Fibroblast of skin of left biceps (primary cell): ENCODE data around the gene MN1.

Source experiments
- DNase-seq, 2 experiments: peaks; one replicate each; pipeline ENCODE4 v3.0.0-alpha.2; 2013; ENCODE audit warnings: low read depth in 2 of 2

Gene MN1

GRCh38 chr22:27800250-27801201 lies 1.0 kb downstream of the MN1 start:
- DNase-seq: no peak

GRCh38 chr22:27799827-27800249 lies 1.7 kb downstream of the MN1 start:
- no peak for DNase-seq

DNA sequence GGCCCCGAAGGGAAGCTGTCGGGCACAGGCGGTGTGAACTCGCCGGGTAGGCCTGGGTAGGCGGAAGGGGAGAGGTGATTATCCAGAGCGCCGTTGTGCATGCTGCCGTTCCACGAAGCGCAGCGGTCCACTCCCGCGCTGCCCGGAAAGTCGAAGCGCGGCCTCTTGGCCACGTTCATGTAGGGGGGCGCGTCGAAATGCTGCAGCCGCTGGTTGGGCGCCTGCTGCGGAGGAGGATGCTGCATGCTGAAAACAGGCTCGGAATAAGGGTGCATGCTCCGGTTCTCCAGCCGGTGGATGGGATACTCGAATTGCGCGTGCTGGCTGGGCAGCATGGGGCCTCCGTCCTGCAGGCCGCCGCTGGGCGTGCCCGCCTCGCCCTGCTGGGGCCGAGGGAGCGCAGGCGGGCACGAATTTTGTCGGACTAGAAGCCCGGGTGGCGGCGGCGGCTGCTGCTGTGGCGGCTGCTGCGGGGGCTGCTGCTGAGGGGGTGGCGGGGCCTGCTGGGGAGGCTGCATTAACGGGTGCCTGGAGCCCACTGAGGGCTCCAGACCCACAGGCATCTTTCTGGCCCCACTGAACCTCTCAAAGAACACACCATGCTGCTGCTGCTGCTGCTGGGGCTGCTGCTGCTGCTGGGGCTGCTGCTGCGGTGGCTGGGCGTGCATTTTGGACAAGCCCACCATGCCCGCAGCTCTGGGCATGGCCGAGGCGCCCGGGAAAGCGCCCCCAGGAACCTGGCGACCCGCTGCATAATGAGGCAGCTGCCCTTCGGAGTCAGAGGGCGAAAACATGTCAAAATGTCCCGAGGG lies 2.3 kb downstream of the MN1 start:
- no peak for DNase-seq

- DNase-seq: no peak
Measured at GRCh38 chr22:27798511-27799014, 3.0 kb downstream of the MN1 start.

DNA sequence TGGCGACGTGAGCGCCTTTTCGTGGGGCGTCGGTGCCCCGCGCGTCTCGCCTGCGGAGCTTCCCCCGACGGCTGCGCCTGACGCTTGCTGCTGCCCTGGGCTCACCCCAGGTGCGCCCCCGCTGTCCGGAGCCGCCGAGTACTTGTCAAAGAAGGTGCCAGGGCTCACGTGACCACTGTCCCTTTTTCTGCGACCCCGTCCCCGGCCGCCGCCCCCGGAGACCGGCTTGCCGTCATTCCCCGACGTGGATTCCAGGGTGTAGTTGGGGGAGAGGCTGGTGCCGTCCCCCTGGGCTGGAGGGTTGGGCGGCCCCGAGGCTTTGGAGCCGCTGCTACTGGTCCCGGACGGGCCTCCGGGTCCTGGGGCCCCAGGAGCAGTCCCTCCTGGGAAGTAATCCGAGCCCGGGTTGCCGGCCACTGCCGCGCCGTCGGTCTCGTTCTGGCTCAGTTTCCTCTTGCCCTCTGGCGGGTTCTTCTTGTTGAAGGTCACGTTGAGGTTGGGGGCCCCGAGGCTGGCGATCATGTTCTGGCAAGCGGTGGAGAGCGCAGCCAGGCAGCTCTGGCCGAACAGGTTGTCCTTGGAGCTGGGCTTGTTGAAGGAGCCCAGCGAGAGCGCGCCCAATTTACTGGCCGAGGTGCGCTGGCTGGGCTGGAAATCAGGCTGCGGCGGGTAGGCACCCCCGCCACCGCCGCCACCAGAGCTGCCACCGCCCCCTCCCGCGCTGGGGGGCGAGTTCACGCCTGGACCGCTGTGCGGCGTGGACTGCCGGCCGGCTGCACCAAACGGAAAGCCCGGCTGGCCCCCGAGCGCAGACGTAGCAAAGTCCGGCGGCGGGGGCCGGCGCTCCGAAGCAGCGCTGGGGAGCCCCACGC lies 3.8 kb downstream of the MN1 start:
- no peak for DNase-seq

GRCh38 chr22:27796829-27797519 lies 4.6 kb downstream of the MN1 start:
- DNase-seq: no peak

DNA sequence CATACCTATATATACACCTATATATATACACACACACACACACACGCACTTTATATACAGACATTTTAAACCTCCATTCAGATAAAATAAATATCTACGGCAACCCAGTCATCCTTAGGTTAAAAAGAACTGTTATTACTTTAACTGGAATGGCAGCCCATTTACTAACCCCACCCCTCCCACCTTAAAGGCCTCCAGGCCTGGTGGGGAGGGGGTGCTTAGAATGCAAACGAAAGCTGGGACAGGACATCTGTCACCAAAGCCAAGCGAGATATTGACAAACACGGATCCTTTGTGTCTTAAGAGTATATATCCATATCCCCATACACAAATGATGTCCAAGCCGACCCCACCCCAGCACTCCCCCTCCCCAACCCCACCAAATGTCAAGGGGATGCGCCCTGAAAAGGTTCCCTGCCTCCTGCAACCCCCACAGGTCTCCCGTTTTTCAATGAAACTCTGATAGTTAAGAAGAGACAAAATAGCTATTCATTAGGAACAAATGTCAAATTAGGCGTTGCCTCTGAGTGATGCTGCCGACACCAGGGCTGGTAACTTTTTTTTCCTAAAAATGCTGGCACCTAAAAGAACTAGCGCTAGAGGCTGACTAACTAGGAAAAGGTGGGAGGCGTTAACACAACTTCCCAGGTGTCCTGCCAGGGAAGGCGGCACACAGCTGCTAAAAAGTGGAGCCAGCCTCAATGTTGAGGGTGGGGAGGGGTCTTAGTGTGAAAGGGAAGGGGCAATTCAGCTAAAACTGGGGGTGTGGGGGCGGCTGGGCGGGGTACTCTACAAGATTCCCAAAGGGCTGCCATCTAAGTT lies 5.6 kb downstream of the MN1 start:
- no peak for DNase-seq

DNA sequence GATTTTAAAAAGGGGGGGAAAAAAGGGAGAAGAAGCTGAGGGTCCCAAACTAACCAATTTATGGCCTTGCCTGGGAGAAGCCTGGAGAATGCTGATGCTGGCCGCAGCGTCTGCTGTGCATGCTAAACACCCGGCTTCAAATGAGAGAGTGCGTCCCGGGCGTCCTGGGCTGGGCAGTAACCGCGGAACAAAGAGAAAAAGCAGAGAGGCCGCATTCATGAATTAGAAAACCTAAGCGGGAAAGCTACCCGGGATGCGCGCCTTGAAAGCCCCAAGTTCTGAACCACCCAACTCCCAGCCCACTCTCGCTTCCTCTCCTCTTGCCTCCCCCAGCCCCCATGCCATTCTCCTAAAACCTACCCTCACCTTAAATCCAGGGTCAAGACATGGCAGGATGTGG lies 6.5 kb downstream of the MN1 start:
- no peak for DNase-seq

DNA sequence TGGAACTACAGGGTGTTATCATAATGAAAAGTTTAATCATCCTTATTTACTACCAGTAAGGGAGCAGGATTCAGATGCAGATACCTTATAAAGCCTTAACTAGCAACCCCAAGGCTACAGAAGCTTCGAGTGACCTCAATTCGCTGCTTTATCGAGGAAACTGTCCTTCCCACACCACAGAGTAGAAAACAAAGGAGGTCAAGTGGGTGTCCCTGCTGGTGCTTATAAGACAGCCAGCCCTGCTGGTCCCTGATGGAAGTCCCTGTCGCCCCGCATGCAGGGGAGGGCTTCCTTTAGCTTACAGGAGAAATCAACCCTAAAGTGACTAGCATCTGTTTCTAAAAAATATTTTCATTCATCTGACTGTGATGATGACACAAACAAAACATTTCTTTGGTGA lies 7.3 kb downstream of the MN1 start:
- DNase-seq: no peak

GRCh38 chr22:27793576-27793975 lies 8.0 kb downstream of the MN1 start:
- no peak for DNase-seq

DNA sequence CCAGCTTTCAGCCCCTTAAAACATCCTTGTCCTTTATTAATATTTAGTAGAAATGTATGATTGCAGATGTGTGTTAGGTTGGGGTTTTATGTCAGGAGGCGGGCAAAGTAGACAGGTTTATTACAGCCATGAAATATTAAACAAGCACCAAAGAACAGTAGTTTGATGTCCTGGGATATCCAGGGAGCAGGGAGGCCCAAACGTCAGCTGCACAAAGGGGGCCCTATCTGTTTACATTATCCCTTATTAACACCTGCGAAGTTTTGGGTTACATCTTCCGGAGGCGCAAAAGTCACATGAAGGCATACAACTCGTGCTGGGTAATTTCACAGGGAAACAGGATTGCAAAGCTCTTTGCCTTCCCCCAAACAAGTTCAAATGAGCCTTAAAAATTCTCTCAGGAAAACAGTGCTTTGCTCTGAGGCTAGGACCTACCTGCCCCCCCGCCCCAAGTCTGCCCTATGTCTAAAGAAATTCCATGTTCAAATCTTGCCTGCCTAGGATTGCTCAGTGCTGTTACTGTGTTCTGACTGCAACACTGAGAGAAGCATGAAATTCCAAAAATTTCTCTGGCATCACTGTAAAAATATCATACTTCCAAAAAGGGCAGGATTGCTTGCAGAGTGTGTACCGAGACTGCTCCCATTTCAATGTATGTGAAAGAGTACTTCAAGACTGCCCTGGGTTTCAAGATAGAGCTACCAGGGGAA lies 8.9 kb downstream of the MN1 start:
- no peak for DNase-seq

DNA sequence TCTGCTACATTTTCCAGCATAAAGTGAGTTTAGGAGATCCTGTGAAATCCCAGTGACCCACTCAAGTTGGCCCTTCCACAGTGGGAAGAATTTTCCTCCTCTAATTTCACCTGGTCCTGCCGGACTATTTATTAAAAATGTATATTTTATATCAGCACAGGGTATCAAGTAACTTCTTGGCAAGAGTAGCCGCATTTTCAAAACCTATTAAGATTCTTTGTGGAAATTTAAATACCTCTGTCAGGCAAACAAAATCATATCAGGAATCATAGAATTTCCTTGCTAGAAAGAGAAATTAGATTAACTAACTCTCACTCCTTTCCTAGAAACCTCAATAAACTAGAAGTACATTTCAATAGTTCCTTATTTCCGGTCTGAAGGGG lies 9.7 kb downstream of the MN1 start:
- DNase-seq: no peak

GRCh38 chr22:27791159-27791858 lies 10.2 kb downstream of the MN1 start:
- no peak for DNase-seq

DNA sequence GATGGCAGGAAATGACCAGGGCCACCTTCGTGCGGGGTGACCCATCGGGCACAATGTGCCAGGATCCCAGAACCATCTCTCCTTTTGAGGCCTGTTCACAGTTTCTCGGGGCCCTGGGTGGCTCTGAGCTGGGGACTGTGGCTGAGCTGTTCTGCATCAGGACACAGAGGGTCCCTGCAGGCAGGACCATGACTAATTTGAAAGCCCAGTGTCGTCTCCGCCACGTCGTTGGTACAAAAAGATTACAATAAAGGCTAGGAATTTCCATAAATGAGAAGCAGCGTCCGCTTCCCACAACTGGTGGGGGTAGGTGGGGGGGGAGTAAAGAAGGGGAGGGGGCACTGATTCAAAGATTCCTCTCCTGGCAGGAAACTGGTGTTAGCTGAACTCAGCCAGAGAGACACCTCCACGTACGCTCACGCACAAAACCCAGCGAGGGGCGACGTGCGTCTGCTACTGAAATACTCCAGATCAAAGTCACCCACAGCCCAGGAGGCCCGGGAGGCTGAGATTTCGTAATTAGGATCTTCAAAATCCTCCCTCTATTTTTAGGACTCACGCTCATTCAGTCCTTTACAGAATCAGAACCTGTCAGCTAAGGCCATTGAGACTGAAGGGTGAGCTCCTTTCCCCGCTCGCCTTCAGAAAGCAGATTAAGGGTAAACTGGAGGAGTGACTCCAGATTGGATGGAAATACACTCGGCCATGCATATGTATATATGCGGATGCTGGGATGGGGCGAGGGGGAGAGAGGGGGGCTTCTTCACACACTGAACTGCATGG lies 11.0 kb downstream of the MN1 start:
- DNase-seq: no peak

- DNase-seq: no peak
Measured at GRCh38 chr22:27788500-27789288, 12.9 kb downstream of the MN1 start.

DNA sequence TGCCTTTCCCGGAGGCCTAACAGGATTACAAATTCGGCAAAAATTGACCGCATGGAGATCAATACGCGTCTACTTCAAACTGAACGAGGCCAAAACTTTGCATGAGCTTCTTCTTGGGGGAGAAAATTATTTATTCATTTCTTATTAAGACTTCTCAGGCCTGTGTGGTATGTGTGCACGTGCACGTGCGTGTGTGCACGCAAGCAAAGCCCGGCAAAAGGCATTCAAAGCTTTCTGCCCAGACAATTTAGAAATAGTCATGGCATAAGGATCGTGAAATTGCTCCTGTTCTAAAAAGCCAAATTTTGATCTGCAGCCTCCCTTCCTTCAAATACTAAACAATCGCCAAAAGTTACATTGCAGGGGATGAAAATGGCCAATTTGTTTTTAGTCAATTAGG lies 14.6 kb downstream of the MN1 start:
- DNase-seq: no peak

DNA sequence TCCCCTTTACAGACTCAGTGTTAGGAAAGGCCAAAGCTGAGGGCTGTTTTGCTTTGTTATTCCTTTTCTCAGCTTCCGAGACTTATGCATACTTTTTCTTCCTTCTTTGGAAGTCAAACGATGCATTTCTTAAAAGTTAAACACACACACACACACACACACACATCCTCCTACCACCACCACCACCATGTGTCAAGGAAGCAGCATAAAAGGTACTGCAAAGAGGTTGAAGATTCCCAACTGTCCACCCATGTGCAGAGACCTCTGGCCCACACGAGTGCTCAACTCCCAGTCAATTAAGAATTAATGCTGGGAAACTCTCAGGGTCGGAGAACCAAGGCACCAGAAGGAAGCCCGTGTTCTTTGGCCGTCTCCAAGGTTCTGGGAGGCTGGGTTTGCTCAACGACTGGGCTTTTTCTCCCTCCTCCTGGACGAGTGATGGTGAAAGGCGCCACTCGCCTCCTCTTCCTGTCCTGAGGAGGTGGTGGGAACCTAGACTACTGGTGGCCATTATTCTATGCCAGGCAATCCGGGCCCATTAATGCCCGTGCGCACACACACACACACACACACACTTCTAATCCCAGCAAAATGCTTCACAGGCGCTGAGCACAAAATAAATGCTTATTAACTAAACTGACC lies 15.1 kb downstream of the MN1 start:
- no peak for DNase-seq
